IPS-11a (cell line): Measurements from ENCODE around the gene ISCA1.

ENCODE experiments used
- H3K4me3 ChIP-seq: one replicate; pipeline ENCODE4 v1.5.1; 2013; ENCODE audit warnings: low read depth, low read length, control low read depth

ISCA1 gene

DNA sequence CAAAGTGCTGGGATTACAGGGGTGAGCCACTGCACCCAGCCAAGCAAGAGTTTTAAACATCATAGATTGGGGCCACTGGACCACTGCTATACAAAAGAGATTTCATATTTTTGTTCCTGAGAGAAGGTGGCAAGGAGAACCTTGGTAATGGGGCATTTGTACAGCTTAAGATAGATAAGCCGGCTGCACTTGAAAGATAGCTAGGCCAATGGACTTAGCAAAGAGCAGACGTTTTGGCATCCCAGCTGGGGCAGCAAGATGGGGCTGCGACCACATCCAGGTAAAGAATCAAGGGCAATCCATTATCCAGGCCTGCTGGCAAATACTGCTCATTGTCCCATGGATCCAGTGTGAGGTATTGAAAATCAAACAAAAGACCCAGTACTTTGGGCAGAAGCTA, 3.9 kb upstream of the ISCA1 start:
- no peak overlapping the region for H3K4me3 ChIP-seq

DNA sequence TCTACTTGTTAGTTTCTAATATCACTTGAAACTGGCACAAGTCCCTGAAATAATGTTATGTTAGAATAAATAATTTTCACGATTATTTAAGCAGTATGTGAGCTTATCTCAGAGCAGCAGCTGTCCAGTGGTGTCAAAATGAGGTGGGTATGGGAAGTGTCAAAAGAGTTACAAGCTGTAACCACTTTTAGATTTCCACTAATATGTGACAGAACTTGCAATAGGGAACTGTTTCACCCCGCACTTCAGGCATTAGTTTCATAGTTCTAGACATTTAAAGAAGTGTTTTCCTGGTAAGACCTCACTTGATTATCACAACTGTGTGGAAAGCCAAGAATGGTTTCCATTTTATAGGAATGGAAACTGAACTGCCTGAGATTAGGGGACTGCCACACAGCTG, 2.9 kb upstream of the ISCA1 start:
- no peak overlapping the region for H3K4me3 ChIP-seq

- H3K4me3 ChIP-seq: peak overlapping the region; percentile 73
These were observed 719 bp upstream of the ISCA1 start for GRCh38 chr9:86282979-86283535.

GRCh38 chr9:86281593-86282076, 703 bp downstream of the ISCA1 start:
- H3K4me3 ChIP-seq: peak overlapping the region; percentile 90

- H3K4me3 ChIP-seq: no peak overlapping the region
These were observed 1.8 kb downstream of the ISCA1 start for GRCh38 chr9:86280580-86280979.

DNA sequence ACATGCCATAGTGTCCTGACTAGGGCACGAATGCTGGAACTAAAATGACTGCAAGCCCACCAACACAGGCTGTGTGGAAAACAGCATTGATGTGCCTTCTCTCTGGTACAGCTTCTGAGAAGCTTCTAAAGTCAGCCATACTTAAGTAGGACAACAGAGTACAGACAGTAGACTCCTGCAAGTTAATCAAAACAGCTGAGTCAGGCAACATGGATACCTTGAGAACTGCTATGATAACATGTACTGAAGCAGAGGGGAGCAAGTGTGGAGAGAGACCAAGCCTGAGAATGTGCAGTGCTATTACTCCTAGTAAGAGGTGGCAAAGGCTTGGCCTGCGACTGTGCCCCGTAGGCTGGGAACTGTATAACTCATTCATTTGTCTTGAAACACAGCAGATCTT, 2.5 kb downstream of the ISCA1 start:
- H3K4me3 ChIP-seq: no peak overlapping the region

- H3K4me3 ChIP-seq: no peak overlapping the region
These were observed 5.3 kb downstream of the ISCA1 start for GRCh38 chr9:86277072-86277471.

DNA sequence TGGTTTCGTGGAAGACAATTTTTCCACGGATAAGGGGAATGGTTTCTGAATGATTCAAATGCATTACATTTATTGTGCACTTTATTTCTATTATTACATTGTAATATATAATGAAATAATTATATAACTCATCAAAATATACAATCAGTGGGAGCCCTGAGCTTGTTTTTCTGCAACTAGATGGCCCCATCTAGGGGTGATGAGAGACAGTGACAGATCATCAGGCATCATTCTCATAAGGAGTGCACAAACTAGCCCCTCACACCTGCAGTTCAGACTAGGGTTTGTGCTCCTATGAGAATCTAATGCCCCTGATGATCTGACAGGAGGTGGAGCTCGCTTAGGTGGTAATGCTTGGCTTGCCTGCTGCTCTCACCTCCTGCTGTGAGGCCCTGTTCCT, 6.4 kb downstream of the ISCA1 start:
- H3K4me3 ChIP-seq: no peak overlapping the region

GRCh38 chr9:86274821-86275643, 7.3 kb downstream of the ISCA1 start:
- no peak overlapping the region for H3K4me3 ChIP-seq

DNA sequence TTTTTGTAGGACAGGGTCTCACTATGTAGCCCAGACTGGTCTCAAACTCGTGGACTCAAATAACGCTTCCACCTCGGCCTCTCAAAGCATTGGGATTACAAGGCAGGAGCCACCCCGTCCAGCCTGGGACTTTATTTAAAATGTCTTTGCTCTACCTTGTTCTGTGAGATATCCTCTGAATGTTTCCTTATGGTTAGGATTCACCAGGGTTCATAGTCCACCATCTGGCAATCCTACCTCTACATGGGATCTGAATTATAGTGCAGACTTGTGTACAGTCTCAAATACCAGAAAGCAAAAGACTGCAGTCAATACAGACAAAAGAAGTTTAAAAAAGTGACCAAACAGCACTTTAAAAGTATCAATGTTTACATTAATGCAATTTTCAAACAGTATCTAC, 10.1 kb downstream of the ISCA1 start:
- no peak overlapping the region for H3K4me3 ChIP-seq

DNA sequence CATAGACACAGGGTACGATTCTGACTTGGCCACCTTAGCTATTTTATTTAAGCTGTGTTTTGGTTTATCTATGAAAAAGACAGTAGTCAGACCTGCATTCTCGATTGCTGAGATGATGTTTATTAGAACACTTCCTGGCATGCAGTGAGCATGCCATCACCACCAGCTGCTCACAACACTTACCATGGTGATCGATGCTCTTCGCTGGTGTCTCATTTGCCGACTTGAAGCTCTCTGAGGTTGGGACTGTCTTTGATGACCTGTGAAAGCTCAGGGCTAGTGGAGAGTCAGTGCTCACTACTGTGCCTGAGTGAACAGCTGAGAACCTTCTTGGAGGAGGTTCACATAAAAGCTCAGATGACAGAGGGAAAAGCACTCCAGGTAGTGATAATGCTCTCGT, 18.5 kb downstream of the ISCA1 start:
- no peak overlapping the region for H3K4me3 ChIP-seq

- H3K4me3 ChIP-seq: no peak overlapping the region
These were observed 19.8 kb downstream of the ISCA1 start for GRCh38 chr9:86262492-86262891.

GRCh38 chr9:86259557-86259956, 22.8 kb downstream of the ISCA1 start, which contains the start of gene C9orf153:
C9orf153 (minus strand) TSS chr9:86259657; CDS start chr9:86229603, 30,054 bp downstream.
- no peak within 1 kb of the TSS for H3K4me3 ChIP-seq

GRCh38 chr9:86257391-86257790, 24.9 kb downstream of the ISCA1 start:
- H3K4me3 ChIP-seq: no peak overlapping the region

- no peak overlapping the region for H3K4me3 ChIP-seq
These were observed 25.7 kb downstream of the ISCA1 start for GRCh38 chr9:86256653-86257052.

DNA sequence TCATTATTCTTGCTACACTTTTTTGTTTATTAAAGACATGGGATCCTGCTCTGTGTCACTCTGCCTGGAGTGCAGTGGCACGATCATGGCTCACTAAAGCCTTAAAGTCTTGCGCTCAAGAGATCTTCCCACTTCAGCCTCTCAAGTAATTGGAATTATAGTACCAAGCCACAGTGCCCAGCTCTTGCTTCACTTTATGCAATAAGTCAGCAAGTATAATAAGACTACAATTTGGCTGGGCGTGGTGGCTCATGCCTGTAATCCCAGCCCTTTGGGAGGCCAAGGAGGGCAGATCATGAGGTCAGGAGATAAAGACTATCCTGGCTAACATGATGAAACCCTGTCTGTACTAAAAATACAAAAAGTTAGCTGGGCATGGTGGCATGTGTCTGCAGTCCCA, 28.8 kb downstream of the ISCA1 start:
- no peak overlapping the region for H3K4me3 ChIP-seq

DNA sequence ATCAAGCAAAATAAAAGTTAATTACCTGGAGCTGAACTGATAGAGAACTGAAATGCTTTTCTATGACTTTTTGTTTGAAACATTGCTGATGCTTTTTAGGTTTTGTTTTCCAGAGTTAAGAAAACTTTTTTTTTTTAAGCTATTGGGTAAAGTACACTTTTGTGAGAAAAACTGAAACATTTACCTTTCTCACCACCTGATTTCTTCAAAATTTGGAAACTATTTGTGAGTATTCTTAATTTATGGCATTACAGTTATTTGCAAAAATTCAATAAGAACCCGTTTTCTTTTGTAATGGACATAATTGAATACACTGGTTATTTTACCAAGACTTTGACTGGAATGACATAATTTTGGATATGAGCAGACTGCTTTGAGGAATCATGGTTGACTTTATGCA, 29.5 kb downstream of the ISCA1 start:
- H3K4me3 ChIP-seq: no peak overlapping the region

- H3K4me3 ChIP-seq: no peak overlapping the region
These were observed 32.2 kb downstream of the ISCA1 start for GRCh38 chr9:86250123-86250522.

DNA sequence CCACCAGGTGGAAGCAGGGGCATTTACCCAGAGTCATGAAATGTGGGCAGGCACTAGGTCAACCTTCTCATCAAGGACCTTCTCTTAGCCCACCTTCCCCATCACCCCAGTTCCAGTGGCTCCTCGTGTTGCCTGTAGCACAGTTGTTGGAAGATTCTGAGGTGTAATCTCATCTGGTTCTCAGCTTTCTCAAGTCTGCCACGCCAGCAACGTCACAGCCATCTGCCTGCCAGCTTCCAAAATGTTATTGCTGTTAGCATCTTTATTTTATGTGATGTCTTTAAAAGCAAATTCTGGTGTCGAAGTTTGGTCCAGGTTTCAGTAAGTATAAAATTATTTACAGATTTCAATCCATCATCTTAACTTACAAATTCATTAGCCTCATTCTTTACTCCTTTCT, 33.6 kb downstream of the ISCA1 start:
- no peak overlapping the region for H3K4me3 ChIP-seq

DNA sequence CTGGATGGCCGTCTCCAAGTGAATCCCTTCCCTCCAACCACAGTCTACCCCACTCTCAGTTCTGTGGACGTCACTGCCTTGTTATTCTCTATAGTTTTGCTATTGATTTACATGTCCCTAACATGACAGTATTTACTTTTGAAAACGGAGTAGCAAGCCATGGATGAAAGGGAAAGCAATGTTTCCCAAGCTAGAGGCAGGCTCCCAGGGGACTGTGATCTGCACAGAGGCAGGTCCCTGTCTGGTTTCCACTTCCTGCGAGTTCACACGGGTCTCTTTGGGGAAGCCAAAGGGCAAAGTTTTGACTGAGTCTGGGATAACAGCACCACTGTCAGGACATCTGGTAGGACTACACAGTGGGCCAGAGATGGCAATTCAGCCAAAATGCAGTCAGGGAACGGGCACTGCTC, 35.6 kb downstream of the ISCA1 start:
- H3K4me3 ChIP-seq: no peak overlapping the region

GRCh38 chr9:86242071-86242470, 40.3 kb downstream of the ISCA1 start:
- no peak overlapping the region for H3K4me3 ChIP-seq

GRCh38 chr9:86241216-86241615, 41.1 kb downstream of the ISCA1 start:
- H3K4me3 ChIP-seq: no peak overlapping the region
